ENCODE measurements around the gene SOX10. TPM values are rescaled to one million over a fixed set of nuclear protein-coding genes. Genes with fewer than 3 reads are reported as not detected.

Gene SOX10
- total and polyA plus RNA-seq, 2 of the 4 experiments (the other 2 are of a cell fraction): not detected

DNA sequence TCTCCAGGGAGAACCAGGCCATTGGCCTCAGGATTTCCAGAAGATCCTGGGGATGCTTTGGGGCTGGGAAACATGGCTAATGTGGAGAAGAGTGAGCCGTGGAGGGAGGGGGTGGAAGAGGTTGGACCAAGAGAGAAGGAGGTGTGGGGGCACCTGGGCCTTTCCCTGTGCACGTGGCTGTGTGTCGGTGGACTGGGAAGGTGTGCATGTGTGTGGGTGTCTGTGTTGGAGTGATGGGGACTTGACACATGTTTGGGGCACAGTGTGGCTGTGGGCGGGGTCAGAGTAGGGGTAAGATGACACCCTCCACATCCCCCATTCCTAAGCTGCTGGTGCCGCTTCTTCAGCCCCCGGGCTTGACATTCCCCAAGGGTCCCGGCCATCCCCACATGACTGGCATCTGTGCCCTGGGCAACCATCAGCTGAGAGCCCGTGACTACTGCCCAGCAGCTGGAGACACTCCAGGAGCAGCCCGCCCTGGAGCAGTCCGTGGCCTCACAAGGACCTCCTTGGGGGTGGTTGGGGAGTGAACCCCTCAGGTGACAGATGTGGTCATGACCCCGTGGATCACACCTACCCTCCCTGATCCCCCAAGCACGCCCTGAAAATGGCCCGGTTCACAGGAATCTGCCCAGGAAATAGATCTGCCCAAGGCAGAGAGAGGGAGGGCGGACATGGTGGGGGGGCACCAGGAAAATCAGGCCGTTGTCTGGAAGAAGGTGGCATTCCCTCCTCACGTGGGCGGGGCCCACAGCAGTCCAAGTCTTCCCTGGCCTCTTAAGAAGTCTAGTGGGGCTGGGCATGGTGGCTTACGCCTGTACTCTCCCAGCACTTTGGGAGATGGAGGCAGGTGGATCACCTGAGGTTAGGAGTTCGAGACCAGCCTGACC, 34.8 kb upstream of the SOX10 start:
- no peak overlapping the region for H3K14ac ChIP-seq (replicated peaks; ENCODE audit: low read depth, low read length)
- H3K27me3 ChIP-seq (ENCODE audit: control insufficient read depth, insufficient read depth, low read length): peaks cover 2% of the 10 kb centered on the region
- H4K91ac ChIP-seq (ENCODE audit: insufficient read depth, low read depth, low read length): no peak overlapping the region
- no peak overlapping the region for H4K8ac ChIP-seq (ENCODE audit: low read depth in 2 of 2, low read length in 2 of 2)
- H2BK120ac ChIP-seq (ENCODE audit: low read depth, low read length): no peak overlapping the region
- no peak for DNase-seq
- no peaks in the 10 kb centered on the region for H4K20me1 ChIP-seq (ENCODE audit: insufficient read depth, low read length)
- H4K5ac ChIP-seq (ENCODE audit: low read depth, low read length): no peak overlapping the region
- no peak overlapping the region for H3K4me2 ChIP-seq (ENCODE audit: low read depth, low read length)
- no peaks in the 10 kb centered on the region for H3K9me3 ChIP-seq (ENCODE audit: control insufficient read depth, insufficient read depth, low read length)
- no peak overlapping the region for H3K9ac ChIP-seq (ENCODE audit: low read depth, low read length)
- no peak overlapping the region for H2AFZ ChIP-seq (replicated peaks; ENCODE audit: low read length, poor library complexity)
- no peak overlapping the region for H3K4ac ChIP-seq (ENCODE audit: low read depth, low read length)
- no peak overlapping the region for H3K4me3 ChIP-seq (ENCODE audit: insufficient read depth, low read depth, low read length)
- in situ Hi-C loops (cut with MboI; ENCODE audit: low sequenced_read_pairs) (no loop called here), intact Hi-C loops (cut with micrococcal nuclease) (no loop called here), dilution Hi-C loops (cut with HindIII; ENCODE audit: low sequenced_read_pairs, unreplicated experiment) (no loop called here)
- H2AK5ac ChIP-seq (ENCODE audit: low read depth, low read length): no peak overlapping the region
- H3K18ac ChIP-seq (ENCODE audit: low read depth, low read length): no peak overlapping the region
- H2BK15ac ChIP-seq (ENCODE audit: low read depth, low read length): no peak overlapping the region
- no peak overlapping the region for H2AK9ac ChIP-seq (replicated peaks; ENCODE audit: low read depth, low read length, poor library complexity)
- no peak overlapping the region for H2BK20ac ChIP-seq (ENCODE audit: low read depth, low read length)
- ATAC-seq (ENCODE audit: low read depth): no peak
- no peak overlapping the region for H3K27ac ChIP-seq (ENCODE audit: insufficient read depth, low read length)
- H2BK5ac ChIP-seq (ENCODE audit: low read depth, low read length, poor library complexity, severe bottlenecking): no peak overlapping the region
- H3K36me3 ChIP-seq (ENCODE audit: control insufficient read depth, insufficient read depth, low read length): no peaks in the 10 kb centered on the region
- BruUV-seq (replicated peaks): no TSS peak
- peaks cover 9% of the 10 kb centered on the region for H3K4me1 ChIP-seq (ENCODE audit: control insufficient read depth, insufficient read depth, low read length)
- no peaks in the 10 kb centered on the region for H3K79me1 ChIP-seq (ENCODE audit: low read depth in 1 of 2, low read length in 2 of 2)
- H3K9me1 ChIP-seq (ENCODE audit: insufficient read depth, low read length): no peaks in the 10 kb centered on the region
- no peak overlapping the region for H3K56ac ChIP-seq (ENCODE audit: extremely low read depth, insufficient read depth, low read length)
- ChIA-PET POLR2A (ENCODE audit: unreplicated experiment) (no interaction called here), CTCF (no interaction called here)
- TF ChIP-seq NFE2L2 (IDR thresholded peaks at IDR 0.05; ENCODE audit: low read depth, low read length): no peak
- TF ChIP-seq, protein P1, sequence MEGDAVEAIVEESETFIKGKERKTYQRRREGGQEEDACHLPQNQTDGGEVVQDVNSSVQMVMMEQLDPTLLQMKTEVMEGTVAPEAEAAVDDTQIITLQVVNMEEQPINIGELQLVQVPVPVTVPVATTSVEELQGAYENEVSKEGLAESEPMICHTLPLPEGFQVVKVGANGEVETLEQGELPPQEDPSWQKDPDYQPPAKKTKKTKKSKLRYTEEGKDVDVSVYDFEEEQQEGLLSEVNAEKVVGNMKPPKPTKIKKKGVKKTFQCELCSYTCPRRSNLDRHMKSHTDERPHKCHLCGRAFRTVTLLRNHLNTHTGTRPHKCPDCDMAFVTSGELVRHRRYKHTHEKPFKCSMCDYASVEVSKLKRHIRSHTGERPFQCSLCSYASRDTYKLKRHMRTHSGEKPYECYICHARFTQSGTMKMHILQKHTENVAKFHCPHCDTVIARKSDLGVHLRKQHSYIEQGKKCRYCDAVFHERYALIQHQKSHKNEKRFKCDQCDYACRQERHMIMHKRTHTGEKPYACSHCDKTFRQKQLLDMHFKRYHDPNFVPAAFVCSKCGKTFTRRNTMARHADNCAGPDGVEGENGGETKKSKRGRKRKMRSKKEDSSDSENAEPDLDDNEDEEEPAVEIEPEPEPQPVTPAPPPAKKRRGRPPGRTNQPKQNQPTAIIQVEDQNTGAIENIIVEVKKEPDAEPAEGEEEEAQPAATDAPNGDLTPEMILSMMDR (conservative IDR thresholded peaks at IDR 0.05; ENCODE audit: low read depth, low read length): no peak
- TF ChIP-seq MXI1 (IDR thresholded peaks at IDR 0.05; ENCODE audit: borderline replicate concordance, low read depth, low read length): no peak
- no peak for TF ChIP-seq BHLHE40 (IDR thresholded peaks at IDR 0.05; ENCODE audit: low read depth, low read length)
- no peak for TF ChIP-seq MAZ (IDR thresholded peaks at IDR 0.05; ENCODE audit: borderline replicate concordance, low read depth, low read length)
- no peak for TF ChIP-seq SMC3 (IDR thresholded peaks at IDR 0.05; ENCODE audit: low read depth, low read length)
- TF ChIP-seq CEBPB (IDR thresholded peaks at IDR 0.05; ENCODE audit: low read depth, low read length): no peak
- TF ChIP-seq RFX5 (IDR thresholded peaks at IDR 0.05; ENCODE audit: low read depth, low read length): no peak
- TF ChIP-seq RCOR1 (IDR thresholded peaks at IDR 0.05; ENCODE audit: insufficient replicate concordance, low read length): no peak
- TF ChIP-seq CHD1 (IDR thresholded peaks at IDR 0.05; ENCODE audit: low read depth, low read length): no peak
- TF ChIP-seq, protein P2, sequence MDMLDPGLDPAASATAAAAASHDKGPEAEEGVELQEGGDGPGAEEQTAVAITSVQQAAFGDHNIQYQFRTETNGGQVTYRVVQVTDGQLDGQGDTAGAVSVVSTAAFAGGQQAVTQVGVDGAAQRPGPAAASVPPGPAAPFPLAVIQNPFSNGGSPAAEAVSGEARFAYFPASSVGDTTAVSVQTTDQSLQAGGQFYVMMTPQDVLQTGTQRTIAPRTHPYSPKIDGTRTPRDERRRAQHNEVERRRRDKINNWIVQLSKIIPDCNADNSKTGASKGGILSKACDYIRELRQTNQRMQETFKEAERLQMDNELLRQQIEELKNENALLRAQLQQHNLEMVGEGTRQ (IDR thresholded peaks at IDR 0.05; ENCODE audit: low read depth, low read length): no peak
- TF ChIP-seq POLR2A (IDR thresholded peaks at IDR 0.05; ENCODE audit: low read depth, low read length): no peak
- no peak for TF ChIP-seq FOS (IDR thresholded peaks at IDR 0.05; ENCODE audit: low read depth, low read length)
- WGBS, 2 experiments (ENCODE audit: extremely low coverage in 2 of 2, insufficient read length in 1 of 2): 57% methylated on average over 1 of the region's 19 CpGs; no CpG with 5 or more reads in 1 of the 2 experiments
- no peak overlapping the region for H3K23ac ChIP-seq (ENCODE audit: low read depth, low read length)
